ENCODE data around the gene F8A3. TPM values are rescaled to one million over a fixed set of nuclear protein-coding genes. Genes with fewer than 3 reads are reported as not detected.
"Not testable (repeated sequence)": the region's sequence is repeated elsewhere in the genome, so short reads cannot be mapped to it uniquely, and the experiment has no call there.

F8A3 gene
- total RNA-seq, 5 donors from 2014 or later (not counting 1 experiment from before 2014, with no cell fraction given) = 1.6 to 17.0 (median 11.1) TPM; not detected in 1

DNA sequence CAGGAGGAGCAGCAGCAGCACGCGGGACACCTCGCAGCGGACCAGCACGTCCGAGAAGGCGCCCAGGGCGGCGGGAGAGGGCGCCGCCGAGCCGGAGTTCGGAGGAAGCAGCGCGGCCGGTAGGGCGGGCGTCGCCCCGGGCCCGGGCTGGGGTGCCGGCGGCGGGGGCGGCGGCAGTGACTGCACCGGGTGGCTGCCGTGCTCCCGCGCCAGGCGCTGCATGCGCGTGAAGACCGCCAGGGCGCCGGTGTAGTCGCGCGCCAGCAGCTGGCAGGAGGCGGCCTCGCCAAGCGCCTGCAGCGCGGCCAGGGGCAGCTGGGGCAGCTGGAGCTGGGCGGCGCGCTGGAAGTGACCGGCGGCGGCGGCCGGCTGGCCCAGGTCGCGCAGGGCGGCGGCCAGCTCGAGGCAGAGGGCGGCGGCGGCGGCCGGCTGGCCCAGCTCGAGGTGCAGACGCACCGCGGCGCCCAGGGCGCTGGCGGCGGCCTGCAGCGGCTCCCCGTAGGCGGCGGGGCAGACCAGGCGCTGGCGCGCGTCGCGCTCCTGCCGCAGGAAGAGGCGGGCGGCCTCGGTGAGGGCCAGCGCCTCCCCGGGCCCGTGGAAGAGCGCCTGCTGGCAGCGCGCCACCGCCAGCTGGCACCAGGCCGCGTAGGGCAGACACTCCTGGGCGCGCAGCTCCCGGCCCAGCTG, 516 bp downstream of the F8A3 start:
- H3K27ac ChIP-seq (ENCODE audit: low read length); H3K4me1 ChIP-seq (ENCODE audit: control insufficient read depth in 1 of 2, extremely low read depth in 1 of 2, insufficient read depth in 2 of 2, low read length in 2 of 2); H3K27me3 ChIP-seq (replicated peaks in 1 of 2; ENCODE audit: control insufficient read depth in 2 of 2, extremely low read depth in 1 of 2, insufficient read depth in 2 of 2, low read length in 1 of 2); H3K27me3 Mint-ChIP-seq; CTCF ChIA-PET; H3K9me3 Mint-ChIP-seq; H3K36me3 ChIP-seq (ENCODE audit: control insufficient read depth in 2 of 2, extremely low read depth in 1 of 2, insufficient read depth in 1 of 2, low read length in 1 of 2); DNase-seq; H3K4me3 ChIP-seq (ENCODE audit: control insufficient read depth in 1 of 2, extremely low read depth in 1 of 2, low read length in 1 of 2); H3K27ac Mint-ChIP-seq; H3K9me3 ChIP-seq; POLR2A ChIA-PET; H3K36me3 Mint-ChIP-seq; H3K4me3 Mint-ChIP-seq: not testable (repeated sequence)
- H3K4me1 Mint-ChIP-seq = peaks cover 7 to 10% (median 8%) of the 10 kb centered on the region in 3 donors
- WGBS (ENCODE audit: insufficient coverage) = no CpG with 5 or more reads among the region's 97 CpGs
- peak; percentile 74 to 77 (median 76) for ATAC-seq (replicated peaks in 1 of 4)

DNA sequence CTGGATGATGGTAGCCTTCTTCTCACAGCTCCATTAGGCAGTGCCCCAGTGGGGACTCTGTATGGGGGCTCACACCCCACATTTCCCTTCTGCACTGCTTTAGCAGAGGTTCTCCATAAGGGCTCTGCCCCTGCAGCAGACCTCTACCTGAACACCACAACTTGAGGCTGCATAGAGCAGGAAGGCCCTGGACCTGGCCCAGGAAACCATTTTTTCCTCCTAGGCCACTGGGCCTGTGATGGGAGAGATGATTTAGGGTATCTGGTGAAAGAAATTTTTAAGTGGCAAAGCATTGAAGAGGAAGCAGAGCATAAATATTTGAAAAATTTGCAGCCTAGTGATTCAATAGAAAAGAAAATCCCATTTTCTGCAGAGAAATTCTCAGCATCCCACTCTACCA, 17.3 kb downstream of the F8A3 start:
- Histone ChIP-seq H3K4me1 (ENCODE audit: control insufficient read depth in 1 of 2, extremely low read depth in 1 of 2, insufficient read depth in 2 of 2, low read length in 2 of 2) (no peaks in the 10 kb centered on the region), H3K27ac (ENCODE audit: low read length) (no peak overlapping the region), H3K4me3 (ENCODE audit: control insufficient read depth in 1 of 2, extremely low read depth in 1 of 2, low read length in 1 of 2) (no peak overlapping the region), H3K27me3 (replicated peaks in 1 of 2; ENCODE audit: control insufficient read depth in 2 of 2, extremely low read depth in 1 of 2, insufficient read depth in 2 of 2, low read length in 1 of 2) (no peaks in the 10 kb centered on the region), H3K36me3 (ENCODE audit: control insufficient read depth in 2 of 2, extremely low read depth in 1 of 2, insufficient read depth in 1 of 2, low read length in 1 of 2) (no peaks in the 10 kb centered on the region), H3K9me3 (no peaks in the 10 kb centered on the region)
- Mint-ChIP-seq H3K9me3 (peaks cover 8 to 10% (median 10%) of the 10 kb centered on the region in 3 donors), H3K36me3 (peaks cover 31% of the 10 kb centered on the region), H3K27me3 (no peaks in the 10 kb centered on the region), H3K4me3 (no peak overlapping the region), H3K4me1 (peaks cover 0 to 4% (median 0%) of the 10 kb centered on the region in 3 donors), H3K27ac (no peak overlapping the region)
- ChIA-PET POLR2A (no interaction called here), CTCF (no interaction called here)
- no peak for ATAC-seq (replicated peaks in 1 of 4)
- DNase-seq = no peak

DNA sequence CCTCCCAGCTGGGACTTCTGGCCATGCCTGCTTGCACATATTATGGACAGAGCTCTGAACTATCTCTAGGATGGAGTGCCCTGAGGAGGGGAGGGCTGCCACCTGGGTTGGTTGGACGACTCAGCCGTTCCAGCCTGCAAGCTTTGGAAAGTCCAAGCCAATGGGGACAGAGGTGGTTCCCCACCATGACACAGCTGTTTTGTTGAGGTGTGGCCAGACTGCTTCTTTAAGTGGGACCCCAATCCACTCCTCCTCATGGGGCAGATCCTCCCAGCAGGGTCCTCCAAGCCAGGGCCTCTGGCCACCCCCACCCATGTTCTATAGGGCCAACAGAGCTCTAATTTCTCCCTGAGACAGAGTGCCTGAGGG, 22.7 kb downstream of the F8A3 start:
- ATAC-seq (replicated peaks in 1 of 4) (no peak), DNase-seq (no peak)
- WGBS (ENCODE audit: insufficient coverage) = no CpG with 5 or more reads among the region's 2 CpGs
- ChIA-PET POLR2A (no interaction called here), CTCF (no interaction called here)
- no peak overlapping the region for H3K4me3 ChIP-seq (ENCODE audit: control insufficient read depth in 1 of 2, extremely low read depth in 1 of 2, low read length in 1 of 2)
- H3K27me3 ChIP-seq (replicated peaks in 1 of 2; ENCODE audit: control insufficient read depth in 2 of 2, extremely low read depth in 1 of 2, insufficient read depth in 2 of 2, low read length in 1 of 2) = no peaks in the 10 kb centered on the region
- Mint-ChIP-seq H3K9me3 (no peaks in the 10 kb centered on the region), H3K27ac (no peak overlapping the region), H3K4me3 (no peak overlapping the region), H3K36me3 (peaks cover 14% of the 10 kb centered on the region), H3K27me3 (no peaks in the 10 kb centered on the region), H3K4me1 (no peaks in the 10 kb centered on the region)
- no peaks in the 10 kb centered on the region for H3K4me1 ChIP-seq (ENCODE audit: control insufficient read depth in 1 of 2, extremely low read depth in 1 of 2, insufficient read depth in 2 of 2, low read length in 2 of 2)
- no peak overlapping the region for H3K27ac ChIP-seq (ENCODE audit: low read length)
- no peaks in the 10 kb centered on the region for H3K36me3 ChIP-seq (ENCODE audit: control insufficient read depth in 2 of 2, extremely low read depth in 1 of 2, insufficient read depth in 1 of 2, low read length in 1 of 2)
- H3K9me3 ChIP-seq = no peaks in the 10 kb centered on the region

DNA sequence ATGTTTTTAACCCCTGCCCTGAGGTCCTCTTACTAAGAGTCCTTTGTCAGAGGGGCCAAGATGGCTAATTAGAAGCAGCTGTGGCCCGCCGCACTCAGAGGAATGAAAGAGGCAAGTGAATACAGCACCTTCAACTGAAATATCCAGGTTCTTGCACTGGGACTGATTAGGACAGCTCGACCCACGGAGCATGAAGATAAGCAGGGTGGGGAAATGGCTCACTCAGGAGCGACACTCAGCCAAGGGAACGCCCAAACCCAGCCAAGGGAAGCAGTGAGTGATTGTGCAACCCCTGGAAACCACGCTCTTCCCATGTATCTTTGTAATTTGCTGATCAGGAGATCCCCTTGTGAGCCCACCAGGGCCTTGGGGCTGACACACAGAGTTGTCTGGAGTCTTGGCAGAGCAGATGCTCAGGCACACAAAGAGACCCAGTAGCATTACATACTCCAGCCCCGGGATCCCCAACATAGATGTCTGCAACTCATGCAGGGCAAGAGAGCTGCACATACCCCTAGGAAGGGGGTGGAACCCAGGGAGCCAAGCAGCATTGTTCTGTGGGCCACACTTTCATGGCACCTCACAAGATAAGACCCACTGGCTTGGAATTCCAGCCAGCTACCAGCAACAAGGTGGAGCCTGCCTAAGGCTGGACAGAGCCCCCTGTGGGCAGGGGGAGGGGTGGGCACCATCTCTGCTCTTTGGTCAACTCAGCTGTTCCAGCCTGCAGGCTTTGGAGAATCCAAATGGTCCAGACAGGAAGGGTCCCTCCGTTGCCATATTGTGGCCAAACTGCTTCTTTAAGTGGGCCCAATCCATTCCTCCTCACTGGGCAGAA, 23.3 kb downstream of the F8A3 start:
- no peak overlapping the region for H3K27ac ChIP-seq (ENCODE audit: low read length)
- no peaks in the 10 kb centered on the region for H3K4me1 ChIP-seq (ENCODE audit: control insufficient read depth in 1 of 2, extremely low read depth in 1 of 2, insufficient read depth in 2 of 2, low read length in 2 of 2)
- WGBS (ENCODE audit: insufficient coverage) = no CpG with 5 or more reads among the region's 9 CpGs
- Mint-ChIP-seq H3K27me3 (no peaks in the 10 kb centered on the region), H3K27ac (no peak overlapping the region), H3K36me3 (peaks cover 11% of the 10 kb centered on the region), H3K9me3 (peaks cover 0 to 2% (median 0%) of the 10 kb centered on the region in 3 donors), H3K4me1 (no peaks in the 10 kb centered on the region), H3K4me3 (no peak overlapping the region)
- no peaks in the 10 kb centered on the region for H3K36me3 ChIP-seq (ENCODE audit: control insufficient read depth in 2 of 2, extremely low read depth in 1 of 2, insufficient read depth in 1 of 2, low read length in 1 of 2)
- H3K9me3 ChIP-seq = no peaks in the 10 kb centered on the region
- DNase-seq (no peak), ATAC-seq (replicated peaks in 1 of 4) (no peak)
- H3K27me3 ChIP-seq (replicated peaks in 1 of 2; ENCODE audit: control insufficient read depth in 2 of 2, extremely low read depth in 1 of 2, insufficient read depth in 2 of 2, low read length in 1 of 2) = no peaks in the 10 kb centered on the region
- no peak overlapping the region for H3K4me3 ChIP-seq (ENCODE audit: control insufficient read depth in 1 of 2, extremely low read depth in 1 of 2, low read length in 1 of 2)
- CTCF ChIA-PET = no interaction called here
- POLR2A ChIA-PET = no interaction called here

DNA sequence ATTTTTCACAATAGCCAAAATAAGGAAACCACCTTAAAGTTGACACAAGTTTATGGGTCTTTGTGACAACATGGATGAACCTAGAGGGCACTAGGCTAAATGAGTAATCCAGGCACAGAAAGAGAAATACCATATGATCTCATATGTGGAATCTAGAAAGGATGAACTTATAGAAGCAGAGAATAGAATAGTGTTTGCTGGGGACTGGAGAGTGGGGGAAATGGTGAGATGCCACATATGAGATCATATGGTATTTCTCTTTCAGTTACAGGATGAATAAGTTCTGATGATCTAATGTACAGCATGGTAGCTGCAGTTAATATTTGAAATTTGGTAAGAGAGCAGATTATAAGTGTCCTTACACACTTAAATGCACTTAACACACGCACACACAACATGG, 40.7 kb downstream of the F8A3 start:
- H3K36me3 ChIP-seq (ENCODE audit: control insufficient read depth in 2 of 2, extremely low read depth in 1 of 2, insufficient read depth in 1 of 2, low read length in 1 of 2) = no peaks in the 10 kb centered on the region
- ChIA-PET POLR2A (no interaction called here), CTCF (no interaction called here)
- DNase-seq (no peak), ATAC-seq (replicated peaks in 1 of 4) (no peak)
- H3K27me3 ChIP-seq (replicated peaks in 1 of 2; ENCODE audit: control insufficient read depth in 2 of 2, extremely low read depth in 1 of 2, insufficient read depth in 2 of 2, low read length in 1 of 2) = no peaks in the 10 kb centered on the region
- Mint-ChIP-seq H3K36me3 (peaks cover 5% of the 10 kb centered on the region), H3K9me3 (no peaks in the 10 kb centered on the region), H3K4me1 (no peaks in the 10 kb centered on the region), H3K27me3 (no peaks in the 10 kb centered on the region), H3K27ac (no peak overlapping the region), H3K4me3 (no peak overlapping the region)
- no peaks in the 10 kb centered on the region for H3K9me3 ChIP-seq
- H3K4me3 ChIP-seq (ENCODE audit: control insufficient read depth in 1 of 2, extremely low read depth in 1 of 2, low read length in 1 of 2) = no peak overlapping the region
- no peaks in the 10 kb centered on the region for H3K4me1 ChIP-seq (ENCODE audit: control insufficient read depth in 1 of 2, extremely low read depth in 1 of 2, insufficient read depth in 2 of 2, low read length in 2 of 2)
- H3K27ac ChIP-seq (ENCODE audit: low read length) = no peak overlapping the region
- no CpG with 5 or more reads among the region's 1 CpG for WGBS (ENCODE audit: insufficient coverage)

Other genes starting within 250 kb of the F8A3 start
- 10 to 100 TPM; 22.6 to 31.8 (median 26.0) TPM for gene VBP1, start 242.2 kb downstream of the F8A3 start, total RNA-seq
- gene RAB39B, start 194.1 kb downstream of the F8A3 start, total RNA-seq = 10 to 100 TPM in 3 of 5 donors, 1 to 10 TPM in 2; 5.5 to 13.4 (median 12.8) TPM
- gene CLIC2, start 124.0 kb downstream of the F8A3 start, total RNA-seq = 1 to 10 TPM in 1 of 5 donors, under 1 TPM in 4; 0.57 to 1.3 (median 0.72) TPM
- gene F8A2, start 76.5 kb downstream of the F8A3 start, total RNA-seq = not detected
- 1 to 10 TPM in 1 of 5 donors, under 1 TPM in 4; 0.53 to 1.2 (median 0.67) TPM for gene SPRY3, start 154.0 kb upstream of the F8A3 start, total RNA-seq
- 10 to 100 TPM; 13.2 to 17.3 (median 13.5) TPM for gene TMLHE, start 154.3 kb upstream of the F8A3 start, total RNA-seq